Esophagus squamous epithelium (tissue), 5 donors: Measurements from ENCODE around the gene DNPEP. TPM values are rescaled to one million over a fixed set of nuclear protein-coding genes. Genes with fewer than 3 reads are reported as not detected.

Source experiments
- DNase-seq: peaks from one replicate; lab custom pipeline; 2025; lab: John Stamatoyannopoulos, UW
- H3K27ac ChIP-seq, 4 donors: fragments of 200-600 bp; sonication (generic); one replicate each; pipeline ENCODE4 v1.5.1; 2016 to 2019; ENCODE audit warnings: mild to moderate bottlenecking in 1 of 4
- H3K27me3 ChIP-seq, 4 donors: fragments of 200-600 bp; sonication (generic); 1 replicate in 3 of 4; 2 replicates in 1 of 4; pipeline versions ENCODE4 v1.5.1 to v1.6.0; 2017 to 2021; ENCODE audit warnings: antibody characterized with exemption in 1 of 4
- H3K36me3 ChIP-seq, 3 donors: fragments of 200-600 bp; sonication (generic); one replicate each; pipeline ENCODE4 v1.5.1; 2016 to 2019
- H3K4me1 ChIP-seq, 3 donors: fragments of 200-600 bp; sonication (generic); one replicate each; pipeline ENCODE4 v1.5.1; 2017 to 2019
- H3K4me3 ChIP-seq, 4 donors: fragments of 200-600 bp; sonication (generic); 1 replicate in 3 of 4; 2 replicates in 1 of 4; pipeline ENCODE4 v1.5.1; 2016 to 2019; ENCODE audit warnings: mild to moderate bottlenecking in 2 of 4, moderate library complexity in 1 of 4
- H3K9me3 ChIP-seq, 3 donors: fragments of 200-600 bp; sonication (generic); one replicate each; pipeline ENCODE4 v1.5.1; 2016 to 2019
- CTCF ChIP-seq, 6 experiments: fragments of 450-650 bp in 4 of 6; fragments of 200-600 bp in 2 of 6; sonication (generic) in 2 of 6; IDR thresholded peaks; one replicate each; pipeline ENCODE4 v1.5.1; 2016 to 2019; ENCODE audit warnings: antibody characterized with exemption in 6 of 6, mild to moderate bottlenecking in 4 of 6, moderate library complexity in 4 of 6
- POLR2A ChIP-seq, 4 donors: fragments of 450-650 bp; IDR thresholded peaks; one replicate each; pipeline ENCODE4 v1.6.1; 2017; ENCODE audit warnings: antibody characterized with exemption in 4 of 4, mild to moderate bottlenecking in 4 of 4, moderate library complexity in 3 of 4
- WGBS, 2 donors: methylation state at CpG; one replicate each; pipeline ENCODE4 v1.1.5; 2018; 5-methylcytosine and 5-hydroxymethylcytosine counted together
- intact Hi-C: fragments of 100-400 bp; cut with DNase I; formaldehyde crosslinking; loops from one replicate; pipeline ENCODE4 v1.15.0; 2022
- total RNA-seq, 4 donors: library from RNA; depleted of rRNA; stranded (reverse); fragments of >200 nt; gene quantifications; one replicate each; pipeline ENCODE4 v1.1.0, GENCODE V29; 2016
- donor health status: DM: yes; HTN: yes; CAD: no.

Gene DNPEP
- total RNA-seq, 4 donors from 2014 or later, result 36.7 to 82.4 (median 39.5) TPM

GRCh38 chr2:219429958-219430606 is 42.4 kb upstream of the DNPEP start:
- Histone ChIP-seq H3K27ac (peak overlapping the region in 3 of 4 donors; percentile 56 to 82 (median 77)), H3K36me3 (no peaks in the 10 kb centered on the region)
- 69 to 89% methylated on average over 7 of the region's 7 CpGs for WGBS, 2 donors

GRCh38 chr2:219428469-219428868 is 40.8 kb upstream of the DNPEP start:
- intact Hi-C loops, result no loop called here
- Histone ChIP-seq H3K4me1 (peaks cover 0 to 13% (median 0%) of the 10 kb centered on the region in 3 donors), H3K9me3 (no peaks in the 10 kb centered on the region), H3K36me3 (no peaks in the 10 kb centered on the region), H3K27me3 (peaks cover 0 to 17% (median 0%) of the 10 kb centered on the region in 4 donors), H3K27ac (peak overlapping the region in 3 of 4 donors; percentile 2 to 47 (median 40)), H3K4me3 (no peak overlapping the region)
- DNase-seq, result no peak
- no peak for TF ChIP-seq CTCF (IDR thresholded peaks at IDR 0.05)
- TF ChIP-seq POLR2A (IDR thresholded peaks at IDR 0.05), result no peak

More at GRCh38 chr2:219429958-219430606, 42.4 kb upstream of the DNPEP start:
- Histone ChIP-seq H3K4me3 (no peak overlapping the region), H3K4me1 (peaks cover 0 to 14% (median 6%) of the 10 kb centered on the region in 3 donors), H3K27me3 (peaks cover 0 to 33% (median 3%) of the 10 kb centered on the region in 4 donors), H3K9me3 (no peaks in the 10 kb centered on the region)
- TF ChIP-seq CTCF (IDR thresholded peaks at IDR 0.05), result no peak
- no peak for TF ChIP-seq POLR2A (IDR thresholded peaks at IDR 0.05)
- intact Hi-C loops, result no loop called here
- no peak for DNase-seq

- H3K4me1 ChIP-seq, result peaks cover 0 to 13% (median 0%) of the 10 kb centered on the region in 3 donors
- no peaks in the 10 kb centered on the region for H3K36me3 ChIP-seq
- H3K4me3 ChIP-seq, result no peak overlapping the region
- no peak for TF ChIP-seq CTCF (IDR thresholded peaks at IDR 0.05)
- TF ChIP-seq POLR2A (IDR thresholded peaks at IDR 0.05), result no peak
- intact Hi-C loops, result no loop called here
- peaks cover 0 to 16% (median 0%) of the 10 kb centered on the region in 4 donors for H3K27me3 ChIP-seq
- DNase-seq, result no peak
- 72 to 76% methylated on average over 6 to 7 of the region's 7 CpGs for WGBS, 2 donors
- peak overlapping the region in 3 of 4 donors; percentile 53 to 86 (median 72) for H3K27ac ChIP-seq
- H3K9me3 ChIP-seq, result no peaks in the 10 kb centered on the region
Measured at GRCh38 chr2:219426534-219427136, 38.9 kb upstream of the DNPEP start.

GRCh38 chr2:219426068-219426443 is 38.3 kb upstream of the DNPEP start:
- peaks cover 0 to 17% (median 0%) of the 10 kb centered on the region in 4 donors for H3K27me3 ChIP-seq
- no peak for DNase-seq
- H3K9me3 ChIP-seq, result no peaks in the 10 kb centered on the region
- 57 to 90% methylated on average over 2 of the region's 7 CpGs for WGBS, 2 donors
- H3K36me3 ChIP-seq, result no peaks in the 10 kb centered on the region
- H3K4me3 ChIP-seq, result no peak overlapping the region
- no peak for TF ChIP-seq CTCF (IDR thresholded peaks at IDR 0.05)
- TF ChIP-seq POLR2A (IDR thresholded peaks at IDR 0.05), result no peak
- peaks cover 0 to 13% (median 0%) of the 10 kb centered on the region in 3 donors for H3K4me1 ChIP-seq
- intact Hi-C loops, result no loop called here
- peak overlapping the region in 3 of 4 donors; percentile 53 to 86 (median 72) for H3K27ac ChIP-seq
